Cardiac muscle cell (in vitro differentiated cells and primary cell): Measurements from ENCODE around the gene PLCH2. TPM values are rescaled to one million over a fixed set of nuclear protein-coding genes. Genes with fewer than 3 reads are reported as not detected.

Experiments used
- DNase-seq, 2 donors: peaks; one replicate each; pipeline versions ENCODE4 v3.0.0 to v3.0.0-alpha.2; 2010 to 2017; ENCODE audit warnings: low read depth in 1 of 2, low spot score in 1 of 2
- H3K27ac ChIP-seq: fragments of 200-600 bp; sonication (generic); 2 replicates; pipeline ENCODE4 v1.5.1; 2016
- H3K27me3 ChIP-seq: fragments of 200-600 bp; sonication (generic); 2 replicates; pipeline ENCODE4 v1.6.0; 2016; ENCODE audit warnings: control low read depth
- H3K36me3 ChIP-seq: fragments of 200-600 bp; sonication (generic); 2 replicates; pipeline ENCODE4 v1.5.1; 2016; ENCODE audit warnings: control low read depth
- H3K4me1 ChIP-seq: fragments of 200-600 bp; sonication (generic); 2 replicates; pipeline ENCODE4 v1.8.1; 2017; ENCODE audit warnings: low read depth, mild to moderate bottlenecking, mixed run types
- H3K4me3 ChIP-seq: fragments of 200-600 bp; sonication (generic); 2 replicates; pipeline ENCODE4 v1.5.1; 2016; ENCODE audit warnings: mild to moderate bottlenecking
- H3K9me3 ChIP-seq: fragments of 200-600 bp; sonication (generic); 2 replicates; pipeline ENCODE4 v1.5.1; 2017; ENCODE audit warnings: low read depth, mild to moderate bottlenecking, control low read depth
- CTCF ChIP-seq: IDR thresholded peaks from 2 replicates; pipeline ENCODE4 v1.5.1; 2012; ENCODE audit warnings: low read depth, mild to moderate bottlenecking, low read length
- polyA plus RNA-seq: library from polyadenylated mRNA; unstranded; fragments of >200 nt; fragmentation: Nextera tagmentation; extraction: Ambion mirVana; gene quantifications from 2 replicates; pipeline ENCODE4 v1.2.1, GENCODE V29; 2016
- total RNA-seq: library from RNA; depleted of rRNA; stranded (reverse); fragments of >200 nt; gene quantifications from 2 replicates; pipeline ENCODE4 v1.2.3, GENCODE V29; 2016

The PLCH2 gene
- total and polyA plus RNA-seq, 2 experiments from 2014 or later: 0.33 to 0.44 TPM

GRCh38 chr1:2506007-2506860 lies 30.1 kb downstream of the PLCH2 start:
- no peak overlapping the region for H3K27ac ChIP-seq

GRCh38 chr1:2506901-2507565 lies 30.9 kb downstream of the PLCH2 start:
- Histone ChIP-seq H3K27me3 (no peaks in the 10 kb centered on the region), H3K27ac (no peak overlapping the region), H3K4me1 (no peaks in the 10 kb centered on the region), H3K9me3 (no peaks in the 10 kb centered on the region), H3K36me3 (peaks cover 12% of the 10 kb centered on the region), H3K4me3 (no peak overlapping the region)
- DNase-seq: no peak
- TF ChIP-seq CTCF: no peak

More at GRCh38 chr1:2506007-2506860, 30.1 kb downstream of the PLCH2 start:
- no peaks in the 10 kb centered on the region for H3K4me1 ChIP-seq
- no peak for DNase-seq
- H3K9me3 ChIP-seq: no peaks in the 10 kb centered on the region
- TF ChIP-seq CTCF: no peak
- no peak overlapping the region for H3K4me3 ChIP-seq
- H3K27me3 ChIP-seq: no peaks in the 10 kb centered on the region
- H3K36me3 ChIP-seq: peaks cover 6% of the 10 kb centered on the region

- no peak for TF ChIP-seq CTCF
- no peak for DNase-seq
- Histone ChIP-seq H3K9me3 (no peaks in the 10 kb centered on the region), H3K4me1 (no peaks in the 10 kb centered on the region), H3K27me3 (no peaks in the 10 kb centered on the region), H3K4me3 (no peak overlapping the region), H3K27ac (no peak overlapping the region), H3K36me3 (peaks cover 18% of the 10 kb centered on the region)
Observed at GRCh38 chr1:2507744-2508155, 31.7 kb downstream of the PLCH2 start.

GRCh38 chr1:2508180-2508579 lies 32.1 kb downstream of the PLCH2 start:
- Histone ChIP-seq H3K9me3 (no peaks in the 10 kb centered on the region), H3K27me3 (no peaks in the 10 kb centered on the region), H3K36me3 (peaks cover 18% of the 10 kb centered on the region), H3K4me3 (no peak overlapping the region), H3K4me1 (no peaks in the 10 kb centered on the region), H3K27ac (no peak overlapping the region)
- DNase-seq: no peak
- no peak for TF ChIP-seq CTCF

- no peak for DNase-seq
- Histone ChIP-seq H3K4me1 (no peaks in the 10 kb centered on the region), H3K27ac (no peak overlapping the region), H3K36me3 (peaks cover 23% of the 10 kb centered on the region), H3K27me3 (no peaks in the 10 kb centered on the region), H3K9me3 (no peaks in the 10 kb centered on the region), H3K4me3 (no peak overlapping the region)
- TF ChIP-seq CTCF: no peak
Observed at GRCh38 chr1:2508751-2509150, 32.7 kb downstream of the PLCH2 start.
